ENCODE data around the gene PPP2R5E.
"Not testable (repeated sequence)": the region's sequence is repeated elsewhere in the genome, so short reads cannot be mapped to it uniquely, and the experiment has no call there.

PPP2R5E gene

GRCh38 chr14:63371613-63372012, 171.6 kb downstream of the PPP2R5E start:
- DNase-seq (ENCODE audit: low spot score), result not testable (repeated sequence)

DNA sequence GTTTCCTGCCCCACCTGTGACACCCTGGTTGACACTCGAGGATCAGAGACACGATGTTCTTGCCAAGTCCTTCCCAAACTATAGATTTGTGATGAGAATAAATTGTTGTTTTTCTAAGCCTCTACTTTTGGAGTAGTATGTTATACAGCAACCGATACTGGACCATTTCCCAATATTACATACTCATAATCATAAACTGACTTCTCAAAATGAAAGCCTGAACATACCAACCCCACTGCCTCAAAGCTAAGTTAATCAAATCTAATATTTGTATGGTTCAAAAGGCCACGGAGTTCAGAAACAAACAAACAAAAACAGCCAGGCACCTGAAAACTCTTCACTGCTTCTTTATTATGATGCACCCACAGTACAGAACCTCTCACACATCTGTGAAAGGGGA, 172.1 kb downstream of the PPP2R5E start:
- no peak for DNase-seq (ENCODE audit: low spot score)

DNA sequence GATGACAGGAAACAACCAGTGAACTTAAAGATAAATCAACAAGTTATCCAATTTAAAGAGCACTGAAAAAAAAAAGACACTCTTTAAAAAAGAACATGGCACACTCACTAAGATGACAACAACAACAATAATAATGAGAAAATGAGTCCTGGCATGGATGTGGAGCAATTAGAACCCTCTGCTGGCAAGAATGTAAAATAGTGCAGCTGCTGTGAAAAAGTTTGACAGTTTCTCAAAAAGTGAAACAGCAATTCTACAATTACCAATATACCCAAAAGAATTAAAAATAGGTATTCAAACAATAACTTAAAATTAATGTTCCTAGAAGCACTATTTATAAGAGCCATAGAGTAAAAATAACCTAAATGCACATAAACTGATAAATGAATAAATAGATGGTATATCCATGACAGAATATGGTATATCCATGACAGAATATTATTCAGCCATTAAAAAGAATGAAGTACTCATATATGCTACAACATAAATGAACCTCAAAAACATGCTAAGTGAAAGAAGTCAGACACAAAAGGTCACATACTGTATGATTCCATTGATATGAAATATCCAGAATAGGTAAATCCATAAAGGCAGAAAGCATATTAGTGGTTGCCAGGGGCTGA, 175.3 kb downstream of the PPP2R5E start:
- no peak for DNase-seq (ENCODE audit: low spot score)

DNA sequence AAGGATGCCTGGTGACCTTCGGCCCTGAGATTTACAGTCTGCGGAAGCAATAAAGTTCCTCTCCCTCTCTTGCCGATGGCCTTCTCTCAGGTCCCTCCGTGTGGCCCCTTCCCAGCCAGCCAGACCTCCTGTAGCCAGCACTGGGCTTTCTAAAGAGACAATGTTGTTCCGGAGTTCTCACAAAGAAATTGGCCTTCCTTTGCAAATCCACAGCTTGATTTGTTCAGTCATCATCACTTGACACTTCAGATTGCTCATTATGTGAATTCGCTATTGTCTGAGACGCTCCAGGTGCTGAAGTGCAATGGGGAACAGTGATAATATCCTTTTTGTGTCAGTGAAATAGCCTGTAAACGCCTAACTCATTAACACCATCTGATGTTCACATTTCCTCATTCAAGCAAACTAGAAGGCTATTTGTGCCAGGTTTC, 180.8 kb downstream of the PPP2R5E start:
- no peak for DNase-seq (ENCODE audit: low spot score)

GRCh38 chr14:63361790-63362189, 181.4 kb downstream of the PPP2R5E start:
- DNase-seq (ENCODE audit: low spot score), result no peak

DNA sequence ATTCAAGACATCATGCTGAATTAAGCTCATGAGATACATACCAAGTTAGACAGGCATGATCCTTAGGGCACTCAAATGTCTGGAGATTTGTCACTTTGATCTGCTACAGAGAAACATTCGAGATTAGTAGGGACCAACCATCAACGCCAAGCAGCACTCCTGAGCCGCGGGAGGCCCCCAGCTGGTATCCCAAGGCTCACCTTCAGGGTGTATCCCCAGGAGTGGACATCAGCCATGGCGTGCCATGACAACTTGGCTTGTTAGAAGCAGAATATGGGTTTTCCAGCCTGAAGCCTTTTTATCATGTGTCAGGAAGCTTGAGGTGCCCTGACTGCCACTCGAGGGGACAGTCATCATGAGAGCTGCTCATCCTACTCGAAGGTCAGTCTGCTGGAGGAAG, 185.3 kb downstream of the PPP2R5E start:
- no peak for DNase-seq (ENCODE audit: low spot score)

- DNase-seq (ENCODE audit: low spot score), result no peak
Measured at GRCh38 chr14:63345826-63346225, 197.4 kb downstream of the PPP2R5E start.

DNA sequence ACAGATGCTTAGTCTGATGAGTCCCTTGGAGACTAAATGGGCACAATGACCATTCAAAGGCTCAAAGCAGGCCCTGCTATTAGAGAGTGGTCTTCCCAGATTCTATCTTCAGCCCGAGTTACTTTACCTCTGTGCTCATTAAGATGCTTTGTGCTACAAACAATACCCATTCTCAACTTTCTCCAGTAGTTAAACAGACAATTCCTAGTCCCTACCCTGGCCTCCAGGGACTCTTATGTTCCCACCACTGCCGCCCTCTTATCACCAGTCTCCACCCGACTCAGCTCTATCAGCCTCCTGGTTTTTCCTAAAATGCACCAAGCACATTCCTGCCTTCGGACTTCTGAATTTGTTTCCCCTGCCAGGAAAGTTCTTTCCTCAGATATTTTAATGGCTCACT, 198.8 kb downstream of the PPP2R5E start:
- no peak for DNase-seq (ENCODE audit: low spot score)

GRCh38 chr14:63343878-63344277, 199.3 kb downstream of the PPP2R5E start:
- no peak for DNase-seq (ENCODE audit: low spot score)

- no peak for DNase-seq (ENCODE audit: low spot score)
Measured at GRCh38 chr14:63342371-63342770, 200.8 kb downstream of the PPP2R5E start.

DNA sequence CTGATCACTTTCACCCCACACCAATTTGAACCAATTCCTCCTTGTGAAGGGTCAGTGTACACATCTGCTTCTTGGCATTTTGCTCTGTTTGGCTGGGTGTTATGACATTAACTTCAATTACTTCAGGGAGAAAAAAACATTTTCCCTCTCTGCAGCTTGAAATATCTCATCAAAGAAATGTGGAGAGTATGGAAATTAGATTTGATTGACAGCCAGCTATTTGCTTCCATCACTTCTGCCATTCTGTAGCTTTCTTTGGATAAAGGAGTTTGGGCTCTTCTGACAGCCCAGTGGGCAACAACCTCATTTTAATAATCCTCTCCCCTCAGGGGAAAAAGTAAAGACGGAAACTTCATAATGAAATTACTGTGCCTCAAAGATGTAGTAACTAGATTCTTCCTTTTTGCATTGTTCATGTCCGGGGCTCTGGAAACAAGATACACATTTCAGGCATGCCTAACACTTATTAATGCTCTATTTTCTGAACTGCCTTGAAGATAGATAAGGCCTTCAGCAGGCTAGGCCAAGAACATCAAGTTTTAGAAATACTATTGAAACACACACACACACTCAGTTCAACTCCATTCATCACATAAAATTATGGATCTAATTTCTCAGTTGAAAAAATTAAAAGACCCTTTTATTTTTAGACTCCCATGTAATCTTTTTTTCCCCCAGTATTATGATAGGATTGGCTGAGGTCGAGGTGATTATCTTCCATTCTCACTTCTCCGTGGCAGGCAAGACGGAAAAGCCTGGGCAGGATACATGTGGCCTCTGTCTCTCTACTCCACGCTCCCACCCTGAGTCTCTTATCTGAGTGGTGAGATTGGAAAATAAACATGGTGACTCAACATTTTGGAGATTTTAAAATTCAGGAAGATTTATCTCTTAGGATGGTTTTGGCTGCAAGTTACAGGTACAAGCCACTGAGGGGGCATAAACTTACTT, 214.1 kb downstream of the PPP2R5E start:
- DNase-seq (ENCODE audit: low spot score), result no peak

DNA sequence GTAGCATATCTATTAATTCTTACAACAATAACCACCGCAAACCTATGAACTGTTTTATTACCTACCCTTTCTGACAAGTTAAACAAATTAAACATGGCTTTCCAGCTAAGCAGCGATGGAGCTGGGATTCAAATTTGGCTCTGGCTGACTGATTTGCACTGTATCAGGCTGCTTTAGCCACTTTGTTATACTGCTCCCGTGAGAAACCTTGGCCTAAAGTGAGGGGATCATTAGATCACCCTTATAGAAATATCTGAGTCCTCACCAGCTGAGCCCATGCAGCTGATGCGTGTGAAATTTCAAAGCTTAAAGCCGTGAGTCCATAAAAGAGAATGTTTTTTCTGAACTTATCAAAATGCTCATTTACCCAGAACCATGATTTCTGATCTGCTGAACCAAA, 216.3 kb downstream of the PPP2R5E start:
- DNase-seq (ENCODE audit: low spot score), result no peak

DNA sequence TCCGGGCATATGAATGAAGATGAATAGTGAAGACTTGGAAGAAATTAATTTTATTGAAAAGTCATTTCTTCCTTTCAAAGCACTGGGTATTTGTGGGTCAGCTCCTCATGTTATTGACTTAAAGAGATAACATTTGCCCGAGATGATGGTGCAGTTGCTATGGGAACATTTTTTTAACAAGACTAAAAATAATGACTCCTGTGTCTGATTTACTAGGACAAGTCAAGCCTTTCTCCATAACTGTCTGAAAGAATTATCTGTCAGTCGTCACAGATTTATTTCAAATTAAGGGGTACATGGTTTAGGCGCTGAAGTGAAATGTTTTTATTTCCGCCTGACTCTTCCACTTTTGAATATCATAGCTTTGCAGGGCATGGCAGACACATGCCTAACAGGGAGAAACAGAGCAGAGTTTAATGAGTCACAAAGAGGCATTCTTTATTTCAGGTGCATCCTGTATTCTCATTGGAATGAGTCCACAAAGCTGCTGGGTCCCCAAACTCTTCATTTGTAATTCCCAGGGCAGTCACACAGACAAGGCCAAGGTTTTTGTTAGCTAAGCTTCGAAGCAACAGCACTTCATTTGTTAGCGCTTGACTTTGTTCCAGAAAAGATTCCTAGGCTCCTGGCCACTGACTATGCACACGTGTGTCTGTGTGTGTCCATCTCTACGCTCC, 220.1 kb downstream of the PPP2R5E start:
- no peak for DNase-seq (ENCODE audit: low spot score)

- DNase-seq (ENCODE audit: low spot score), result no peak
Measured at GRCh38 chr14:63322472-63322871, 220.7 kb downstream of the PPP2R5E start.

Measured in hematopoietic multipotent progenitor cell treated with erythropoietin and hydrocortisone succinate and interleukin-3 and kit ligand, for 17 days (in vitro differentiated cells).